Posterior cingulate gyrus (tissue), 11 donors: ENCODE results near the gene ZNF469.

Experiments used
- DNase-seq, 10 donors: peaks; one replicate each; pipeline versions ENCODE4 v3.0.0 to v3.0.0-alpha.2; 2020 to 2021; ENCODE audit warnings: mixed read lengths in 3 of 10
- intact Hi-C: fragments of 100-400 bp; cut with DNase I; formaldehyde crosslinking; loops from one replicate; pipeline ENCODE4 v1.15.1; 2023

ZNF469 gene

DNA sequence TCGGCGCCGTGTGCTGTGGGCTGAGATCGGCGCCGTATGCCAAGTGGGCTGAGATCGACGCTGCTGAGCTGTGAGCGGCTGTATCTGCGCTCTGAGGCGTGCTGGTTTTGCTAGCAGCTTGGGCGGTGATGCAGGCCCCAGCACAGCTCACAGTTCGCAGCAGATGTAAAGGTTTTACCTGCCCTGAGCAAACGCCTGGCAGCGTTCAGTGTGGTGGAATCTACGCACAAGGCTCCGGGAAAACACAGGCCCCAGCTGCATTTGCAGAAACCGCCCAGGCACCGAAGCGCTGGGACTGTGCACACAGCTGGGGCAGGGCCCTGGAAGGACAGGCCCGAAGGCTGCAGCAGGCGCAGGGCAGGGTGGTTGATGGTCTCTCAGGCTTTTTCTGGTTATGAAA is 8.0 kb upstream of the ZNF469 start:
- intact Hi-C loops: no loop called here
- peak in 4 of 10 donors; percentile 28 to 80 (median 67) for DNase-seq

- peak in 6 of 10 donors; percentile 14 to 88 (median 56) for DNase-seq
These were observed 7.4 kb upstream of the ZNF469 start for GRCh38 chr16:88375236-88375975.

DNA sequence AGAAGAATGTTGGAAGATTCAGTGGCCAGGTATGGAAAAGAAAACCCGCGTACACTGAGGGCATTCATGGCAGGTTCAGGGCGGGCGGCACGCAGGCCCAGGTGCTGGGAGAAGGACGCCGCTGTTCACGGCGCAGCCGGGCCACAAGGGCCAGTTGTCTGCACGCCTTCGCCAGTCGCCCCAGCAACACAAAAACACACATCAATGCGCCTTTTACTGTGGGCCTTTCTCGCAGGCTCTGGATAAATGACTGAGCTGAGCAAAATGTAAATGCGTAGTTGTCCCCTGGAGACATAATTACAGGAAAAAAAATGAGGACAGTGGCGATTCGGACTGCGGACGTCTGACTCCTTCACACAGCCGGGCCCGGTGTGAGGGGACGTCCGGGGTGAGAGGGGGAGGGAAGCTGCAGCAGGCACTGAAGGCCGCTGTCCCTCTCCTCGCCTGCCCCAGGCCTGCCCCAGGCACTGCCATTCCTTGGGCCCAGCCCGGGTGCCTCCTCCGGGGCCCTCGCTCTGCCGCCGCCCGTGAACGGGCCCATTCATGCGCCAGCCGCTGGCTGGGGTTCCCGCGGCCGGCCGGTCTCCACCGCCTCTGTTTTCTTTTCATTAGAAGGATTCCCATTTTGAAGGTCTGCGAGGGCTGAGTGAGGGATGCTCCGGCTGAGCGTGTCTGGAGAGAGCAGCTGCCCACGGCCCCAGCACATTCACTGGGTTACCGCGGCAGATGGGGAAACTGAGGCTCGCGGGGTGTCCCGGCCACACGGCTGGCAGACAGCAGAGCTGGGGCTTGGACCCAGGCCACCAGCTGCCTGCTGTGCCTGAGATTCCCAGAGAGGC is 6.5 kb upstream of the ZNF469 start:
- DNase-seq: peak in 7 of 10 donors; percentile 13 to 87 (median 63)
- intact Hi-C loops: no loop called here

More at GRCh38 chr16:88375236-88375975, 7.4 kb upstream of the ZNF469 start:
- intact Hi-C loops: no loop called here

DNA sequence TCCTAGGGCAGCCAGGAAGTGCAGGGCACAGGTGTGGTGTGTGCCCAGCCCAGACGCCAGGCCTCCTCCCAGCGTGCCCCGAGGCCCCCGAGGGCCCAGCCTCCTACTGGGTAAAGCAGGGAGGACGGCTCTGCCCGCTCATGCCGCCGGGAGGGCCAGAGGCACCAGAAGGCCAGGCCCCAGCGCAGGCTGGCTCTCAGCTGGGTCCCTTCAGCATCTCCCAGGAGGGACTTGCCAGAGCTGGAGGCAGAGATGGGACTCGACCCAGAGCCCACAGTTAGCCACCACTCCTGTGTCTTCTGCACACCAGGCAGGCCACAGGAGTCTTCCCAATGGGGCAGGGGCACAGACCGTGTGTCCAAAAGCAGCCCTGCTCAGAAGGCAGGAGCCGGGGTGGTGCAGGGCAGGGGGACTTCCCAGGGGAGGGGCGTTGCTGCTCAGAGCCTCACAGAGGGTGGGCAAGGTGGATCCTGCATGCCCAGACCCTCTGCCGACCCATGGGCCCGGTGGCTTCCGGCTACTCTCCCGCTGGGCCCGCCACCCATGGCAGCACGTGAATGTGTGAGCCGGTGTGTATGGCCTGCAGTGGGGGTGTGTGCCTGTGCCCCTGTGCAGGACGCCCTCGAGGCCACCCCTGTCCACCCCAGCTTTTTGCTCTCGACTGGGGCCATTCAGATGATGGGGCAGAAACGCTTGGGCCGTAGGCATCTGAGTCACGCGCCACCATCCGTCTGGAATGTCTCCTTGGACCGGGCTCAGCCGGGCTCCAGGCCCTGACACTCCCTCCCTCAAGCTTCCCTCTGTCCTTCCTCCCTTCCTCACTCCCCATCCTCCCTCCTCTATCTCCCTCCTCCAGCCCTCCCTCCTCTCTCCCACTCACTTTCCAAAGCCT is 5.7 kb upstream of the ZNF469 start:
- intact Hi-C loops: no loop called here
- peak in 3 of 10 donors; percentile 71 to 83 (median 76) for DNase-seq

DNA sequence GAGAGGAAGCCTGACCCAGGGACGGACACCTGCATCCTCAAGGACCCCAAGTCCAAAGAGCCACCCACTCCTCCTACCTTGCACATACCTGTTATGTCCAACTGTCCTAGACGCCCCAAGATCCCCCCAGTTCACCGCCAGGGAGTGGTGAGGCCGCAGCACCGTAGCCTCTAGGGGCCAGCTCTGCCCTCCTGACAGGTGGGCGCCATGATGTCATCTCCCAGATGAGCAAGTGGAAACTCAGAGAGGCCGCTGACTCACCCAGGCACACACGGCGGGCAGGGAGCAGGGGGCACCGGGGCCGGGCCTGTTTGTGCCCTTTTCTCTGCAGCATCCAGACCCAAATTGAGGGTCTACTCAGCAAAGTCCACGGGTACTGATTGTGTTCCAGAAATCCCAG is 4.8 kb upstream of the ZNF469 start:
- DNase-seq: peak in 2 of 10 donors; percentile 21 to 62
- intact Hi-C loops: no loop called here

GRCh38 chr16:88378401-88378800 is 4.4 kb upstream of the ZNF469 start:
- intact Hi-C loops: no loop called here
- peak in 2 of 10 donors; percentile 53 to 78 for DNase-seq

GRCh38 chr16:88378836-88379693 is 3.7 kb upstream of the ZNF469 start:
- intact Hi-C loops: no loop called here
- peak in 3 of 10 donors; percentile 59 to 79 (median 63) for DNase-seq

- peak in 3 of 10 donors; percentile 40 to 78 (median 67) for DNase-seq
- intact Hi-C loops: no loop called here
These were observed 3.1 kb upstream of the ZNF469 start for GRCh38 chr16:88379694-88380040.

- DNase-seq: peak in 1 of 10 donors; percentile 4
- intact Hi-C loops: no loop called here
These were observed 2.7 kb upstream of the ZNF469 start for GRCh38 chr16:88380099-88380498.

DNA sequence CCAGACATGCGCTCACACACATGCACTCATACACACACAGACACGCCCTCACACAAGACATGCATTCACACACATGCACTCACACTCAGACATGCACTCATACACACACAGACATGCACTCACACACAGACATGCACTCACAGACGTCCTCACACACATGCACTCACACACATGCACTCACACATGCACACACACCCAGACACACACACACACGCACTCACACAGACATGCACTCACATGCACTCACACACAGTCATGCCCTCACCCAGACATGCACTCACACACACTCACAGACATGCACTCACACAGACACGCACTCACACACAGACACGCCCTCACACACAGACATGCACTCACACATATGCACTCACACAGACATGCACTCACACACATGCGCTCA is 2.1 kb upstream of the ZNF469 start:
- peak in 1 of 10 donors; percentile 7 for DNase-seq
- intact Hi-C loops: no loop called here

DNA sequence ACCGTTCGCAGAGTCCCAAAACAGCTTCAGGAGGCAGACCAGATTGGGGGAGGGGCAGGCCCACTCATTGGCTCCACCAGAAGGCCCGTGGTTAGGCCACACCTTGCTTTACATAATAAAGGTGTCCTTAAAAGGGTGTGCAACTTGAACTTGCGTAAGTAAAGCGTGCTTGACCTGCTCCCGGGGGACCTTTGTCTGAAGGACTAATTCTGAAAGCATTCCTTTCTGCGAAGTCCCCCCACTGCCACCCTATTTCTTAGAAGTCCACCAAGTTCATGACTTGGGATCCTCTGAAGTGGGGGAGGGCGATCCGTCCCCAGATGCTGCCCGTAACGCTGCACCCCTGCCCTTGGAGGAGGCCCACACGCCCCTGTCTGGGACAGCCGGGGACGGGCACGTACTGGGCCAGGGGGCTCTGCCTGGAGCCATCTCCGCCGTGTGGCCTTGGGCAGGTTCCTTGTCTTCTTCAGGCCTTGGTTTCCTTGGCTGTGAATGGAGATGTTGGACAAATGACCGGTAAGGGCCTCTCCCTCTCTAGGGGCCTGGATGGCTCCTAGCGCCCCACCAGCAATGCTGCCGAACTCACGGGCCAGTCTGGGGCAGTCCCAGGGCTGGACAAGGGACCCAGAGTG is 823 bp upstream of the ZNF469 start:
- intact Hi-C loops: no loop called here
- DNase-seq: peak in 4 of 10 donors; percentile 20 to 74 (median 60)

DNA sequence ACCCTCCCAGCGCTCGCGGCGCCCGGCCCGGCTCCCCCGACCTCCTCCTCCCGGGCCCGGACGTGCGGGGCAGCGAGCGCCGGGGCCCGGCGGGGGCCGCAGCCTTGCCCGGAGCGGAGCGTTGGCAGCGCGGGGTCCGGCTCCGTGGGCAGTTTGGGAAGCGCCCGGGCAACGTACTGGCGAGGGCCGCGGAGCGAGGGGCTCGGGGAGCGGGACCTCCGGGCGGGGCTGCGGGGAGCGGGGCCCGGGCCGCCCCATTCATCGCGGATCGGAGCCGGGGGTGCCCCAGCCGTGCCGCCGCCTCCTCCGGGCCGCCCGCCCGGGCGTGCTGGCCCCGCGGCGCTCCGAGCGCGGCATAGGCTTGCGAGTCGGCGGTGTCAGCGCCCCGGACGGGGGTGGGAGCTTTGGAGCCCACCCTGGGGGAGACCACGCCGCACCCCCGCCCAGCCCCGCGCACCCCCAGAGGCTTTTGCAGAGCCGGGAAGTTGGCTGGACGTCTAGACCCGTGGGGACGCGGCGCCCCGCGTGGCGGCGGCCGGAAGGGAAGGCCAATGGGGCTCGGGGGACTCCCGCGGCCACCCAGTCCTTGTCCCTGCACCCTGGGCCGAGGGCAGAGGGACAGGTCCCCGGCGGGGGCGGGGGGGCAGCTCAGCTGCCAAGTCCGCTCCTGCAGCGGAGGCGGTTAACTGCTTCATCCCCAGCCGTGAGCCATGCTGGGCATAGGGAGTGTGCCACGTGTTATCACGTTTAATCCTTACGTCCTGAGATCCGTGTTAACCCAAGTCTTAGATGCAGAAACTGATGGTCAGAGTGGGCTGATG is 852 bp downstream of the ZNF469 start:
- DNase-seq: peak in 6 of 10 donors; percentile 37 to 93 (median 66)
- intact Hi-C loops: no loop called here

GRCh38 chr16:88384222-88385111 is 1.7 kb downstream of the ZNF469 start:
- DNase-seq: peak in 4 of 10 donors; percentile 17 to 66 (median 56)
- intact Hi-C loops: no loop called here

GRCh38 chr16:88385112-88385594 is 2.4 kb downstream of the ZNF469 start:
- peak in 2 of 10 donors; percentile 0 to 10 for DNase-seq
- intact Hi-C loops: no loop called here

- DNase-seq: peak in 5 of 10 donors; percentile 4 to 77 (median 50)
- intact Hi-C loops: no loop called here
These were observed 3.4 kb downstream of the ZNF469 start for GRCh38 chr16:88385831-88386815.
